Activated T-cell treated with anti-CD3 and anti-CD28 coated beads, Interleukin-2, amount 50 U/mL, for 1 hour (primary cell): ENCODE measurements around the gene BRCA2.

Experiments used
- DNase-seq: peaks from one replicate; pipeline ENCODE4 v3.0.0-alpha.2; 2020

BRCA2 gene

DNA sequence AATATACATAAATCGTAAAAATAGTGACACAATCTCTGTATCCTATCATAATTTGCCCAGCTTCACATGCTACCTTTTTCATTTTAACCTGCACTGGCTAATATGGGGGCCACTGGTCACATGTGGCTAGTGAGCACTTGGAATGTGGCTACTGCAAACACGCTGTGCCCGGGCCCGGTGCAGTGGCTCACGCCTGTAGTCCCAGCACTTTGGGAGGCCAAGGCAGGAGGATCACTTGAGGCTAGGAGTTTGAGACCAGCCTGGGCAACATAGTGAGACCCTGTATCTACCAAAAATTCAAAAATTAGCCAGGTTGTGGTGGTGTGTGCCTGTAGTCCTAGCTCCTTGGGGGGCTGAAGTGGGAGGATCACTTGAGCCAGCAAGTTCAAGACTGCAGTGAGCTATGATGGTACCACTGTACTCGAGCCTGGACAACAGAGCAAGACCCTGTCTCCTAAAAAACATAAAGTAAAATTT is 114.2 kb downstream of the BRCA2 start:
- no peak for DNase-seq

- no peak for DNase-seq
Observed at GRCh38 chr13:32430018-32430747, 114.9 kb downstream of the BRCA2 start.

- DNase-seq = no peak
Observed at GRCh38 chr13:32431361-32431760, 116.1 kb downstream of the BRCA2 start.

GRCh38 chr13:32432856-32433255 is 117.5 kb downstream of the BRCA2 start:
- no peak for DNase-seq

- DNase-seq = no peak
Observed at GRCh38 chr13:32438871-32439270, 123.6 kb downstream of the BRCA2 start.

DNA sequence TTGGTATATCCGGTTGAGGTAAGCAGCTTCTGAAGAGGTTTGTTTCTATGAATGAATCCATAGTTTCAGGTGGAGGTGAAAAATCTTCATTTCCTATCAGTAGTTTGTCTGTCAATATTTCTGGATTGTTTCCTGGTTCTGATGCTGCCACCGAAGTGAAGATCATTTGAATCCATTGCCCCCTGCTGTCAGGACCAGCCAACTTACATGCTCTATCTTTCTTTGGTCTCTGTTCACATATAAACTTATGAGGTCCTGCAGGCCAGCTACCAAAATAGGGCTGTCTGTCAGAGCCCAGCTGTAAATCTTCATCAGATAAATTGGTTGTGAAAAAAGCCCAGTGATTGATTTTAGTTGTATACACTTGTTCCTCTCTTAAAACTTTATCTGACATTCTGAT is 127.8 kb downstream of the BRCA2 start:
- DNase-seq = no peak

DNA sequence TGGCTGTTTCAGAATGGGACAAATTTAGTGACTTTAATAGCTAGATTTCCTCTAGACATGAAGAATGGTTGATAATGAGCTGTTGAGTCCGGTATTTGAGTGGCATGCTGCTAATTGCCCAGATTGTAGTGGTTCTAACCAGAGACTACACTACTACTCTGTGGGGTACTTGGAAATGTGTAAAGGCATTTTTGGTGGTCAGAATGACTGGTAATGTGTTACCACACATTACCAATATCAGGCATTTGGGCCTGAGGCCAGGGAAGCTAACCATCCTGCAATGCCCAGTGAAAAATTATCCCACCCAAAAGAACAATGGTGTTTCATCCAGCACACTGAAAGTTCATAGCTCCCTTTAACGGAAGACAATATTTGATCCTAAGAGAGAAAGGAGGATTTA is 130.2 kb downstream of the BRCA2 start:
- no peak for DNase-seq

DNA sequence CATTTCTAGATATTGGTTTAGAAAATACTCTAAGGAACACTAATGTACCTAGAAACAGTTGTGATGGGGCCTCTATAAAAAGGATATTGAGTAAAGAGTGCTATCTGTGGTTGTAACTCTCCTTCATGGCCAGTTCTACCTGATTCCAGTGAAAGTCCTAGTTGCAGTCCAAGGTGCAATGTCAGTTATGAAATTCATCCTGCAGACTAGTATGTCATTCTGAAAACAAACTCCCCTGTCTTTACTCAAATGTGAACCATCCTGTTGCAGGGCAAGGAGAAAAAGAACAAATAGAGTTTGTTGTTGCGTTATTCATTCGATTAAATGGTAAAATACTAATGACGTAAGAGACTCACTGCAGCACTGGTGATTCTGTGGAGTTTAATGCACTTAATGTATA is 130.9 kb downstream of the BRCA2 start:
- DNase-seq = no peak

DNA sequence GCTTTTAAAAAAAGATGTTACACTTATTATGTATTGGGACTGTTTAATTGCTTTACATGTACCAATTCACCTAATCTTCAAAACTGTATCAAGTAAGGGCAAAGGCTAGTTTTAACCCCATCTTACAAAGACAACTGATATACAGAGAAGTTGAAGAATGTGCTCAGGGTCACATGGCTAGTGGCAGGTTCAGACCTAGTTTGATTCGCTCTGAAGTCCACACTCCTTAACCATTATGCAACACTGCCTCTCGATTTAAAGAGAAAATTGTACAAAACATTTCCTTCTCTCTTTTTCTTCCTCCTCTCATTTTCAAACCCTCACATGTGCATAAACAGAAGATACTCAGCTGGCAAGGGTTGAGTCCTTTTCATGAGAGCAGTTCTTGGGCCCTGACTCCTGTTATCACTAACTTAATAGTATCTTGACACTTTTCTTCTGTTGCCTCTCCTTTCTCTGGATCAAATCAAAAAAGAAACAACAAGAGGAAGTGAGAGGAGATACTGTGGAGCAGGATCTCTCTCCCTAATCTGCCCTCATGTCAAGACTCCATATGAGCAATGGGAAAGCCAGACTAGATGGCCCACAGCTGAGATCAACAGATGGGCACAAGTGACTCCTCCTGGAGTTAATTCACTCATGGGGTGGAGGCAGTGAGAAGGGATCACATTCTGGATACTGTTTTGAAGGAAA is 131.6 kb downstream of the BRCA2 start:
- DNase-seq = no peak

DNA sequence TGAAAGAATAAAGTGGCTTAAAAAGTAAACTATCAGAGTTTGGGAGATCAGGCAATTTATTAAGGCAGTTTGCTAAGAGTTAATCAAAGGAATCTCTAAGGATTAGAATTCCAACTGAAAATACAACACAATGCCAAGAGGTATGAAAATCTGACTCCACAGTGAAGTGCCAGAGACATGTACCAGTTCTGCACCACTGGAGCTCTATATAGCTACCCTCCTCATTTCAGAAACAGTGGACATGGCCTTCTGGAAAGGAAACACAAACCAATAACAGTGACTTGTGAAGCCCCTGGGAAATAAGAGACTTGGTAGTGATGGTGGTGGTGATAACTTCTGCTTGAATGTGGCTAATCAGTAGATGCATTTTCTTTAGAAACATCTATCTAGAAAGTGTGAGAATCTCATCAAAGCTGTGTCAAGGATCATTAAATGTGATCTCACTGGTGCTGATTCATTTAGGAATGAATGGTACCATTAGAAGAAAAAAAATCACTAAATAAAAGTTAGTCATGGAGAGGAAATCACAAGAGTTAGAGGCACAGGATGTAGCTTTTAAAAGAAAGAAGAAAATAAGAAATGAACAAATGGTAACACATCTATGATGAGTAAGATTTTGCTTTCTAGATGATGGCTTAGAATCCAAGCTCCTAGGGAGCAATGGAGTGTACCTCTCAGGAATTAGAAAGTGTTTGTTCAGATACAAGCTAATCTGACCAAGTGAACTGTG is 132.8 kb downstream of the BRCA2 start:
- DNase-seq = no peak

- no peak for DNase-seq
Observed at GRCh38 chr13:32448972-32449371, 133.7 kb downstream of the BRCA2 start.
